Epithelial cell of proximal tubule (primary cell): ENCODE data around the gene PGBD5. TPM values are rescaled to one million over a fixed set of nuclear protein-coding genes. Genes with fewer than 3 reads are reported as not detected.

Source experiments
- DNase-seq: peaks from one replicate; pipeline ENCODE4 v3.0.0-alpha.2; 2011; ENCODE audit warnings: low read depth
- H3K4me3 ChIP-seq: 2 replicates; pipeline ENCODE4 v1.5.1; 2011; ENCODE audit warnings: low read depth, mild to moderate bottlenecking, low read length
- total RNA-seq: library from RNA; depleted of rRNA; stranded (reverse); fragments of >200 nt; gene quantifications from 2 replicates; pipeline ENCODE4 v1.2.3, GENCODE V29; 2015
- TF ChIP-seq, protein P1 (sequence below): conservative IDR thresholded peaks from 2 replicates; pipeline ENCODE4 v1.5.1; 2012; ENCODE audit warnings: low read depth, mild to moderate bottlenecking, low read length

The PGBD5 gene
- total RNA-seq, 1 donor from 2014 or later: 18.0 TPM

- H3K4me3 ChIP-seq: no peak overlapping the region
- TF ChIP-seq, protein P1, sequence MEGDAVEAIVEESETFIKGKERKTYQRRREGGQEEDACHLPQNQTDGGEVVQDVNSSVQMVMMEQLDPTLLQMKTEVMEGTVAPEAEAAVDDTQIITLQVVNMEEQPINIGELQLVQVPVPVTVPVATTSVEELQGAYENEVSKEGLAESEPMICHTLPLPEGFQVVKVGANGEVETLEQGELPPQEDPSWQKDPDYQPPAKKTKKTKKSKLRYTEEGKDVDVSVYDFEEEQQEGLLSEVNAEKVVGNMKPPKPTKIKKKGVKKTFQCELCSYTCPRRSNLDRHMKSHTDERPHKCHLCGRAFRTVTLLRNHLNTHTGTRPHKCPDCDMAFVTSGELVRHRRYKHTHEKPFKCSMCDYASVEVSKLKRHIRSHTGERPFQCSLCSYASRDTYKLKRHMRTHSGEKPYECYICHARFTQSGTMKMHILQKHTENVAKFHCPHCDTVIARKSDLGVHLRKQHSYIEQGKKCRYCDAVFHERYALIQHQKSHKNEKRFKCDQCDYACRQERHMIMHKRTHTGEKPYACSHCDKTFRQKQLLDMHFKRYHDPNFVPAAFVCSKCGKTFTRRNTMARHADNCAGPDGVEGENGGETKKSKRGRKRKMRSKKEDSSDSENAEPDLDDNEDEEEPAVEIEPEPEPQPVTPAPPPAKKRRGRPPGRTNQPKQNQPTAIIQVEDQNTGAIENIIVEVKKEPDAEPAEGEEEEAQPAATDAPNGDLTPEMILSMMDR: no peak
These were observed 124.3 kb downstream of the PGBD5 start for GRCh38 chr1:230301822-230302221.

GRCh38 chr1:230301322-230301721, 124.8 kb downstream of the PGBD5 start:
- TF ChIP-seq, protein P1: no peak
- no peak for DNase-seq
- H3K4me3 ChIP-seq: no peak overlapping the region

More at GRCh38 chr1:230301822-230302221, 124.3 kb downstream of the PGBD5 start:
- DNase-seq: no peak

DNA sequence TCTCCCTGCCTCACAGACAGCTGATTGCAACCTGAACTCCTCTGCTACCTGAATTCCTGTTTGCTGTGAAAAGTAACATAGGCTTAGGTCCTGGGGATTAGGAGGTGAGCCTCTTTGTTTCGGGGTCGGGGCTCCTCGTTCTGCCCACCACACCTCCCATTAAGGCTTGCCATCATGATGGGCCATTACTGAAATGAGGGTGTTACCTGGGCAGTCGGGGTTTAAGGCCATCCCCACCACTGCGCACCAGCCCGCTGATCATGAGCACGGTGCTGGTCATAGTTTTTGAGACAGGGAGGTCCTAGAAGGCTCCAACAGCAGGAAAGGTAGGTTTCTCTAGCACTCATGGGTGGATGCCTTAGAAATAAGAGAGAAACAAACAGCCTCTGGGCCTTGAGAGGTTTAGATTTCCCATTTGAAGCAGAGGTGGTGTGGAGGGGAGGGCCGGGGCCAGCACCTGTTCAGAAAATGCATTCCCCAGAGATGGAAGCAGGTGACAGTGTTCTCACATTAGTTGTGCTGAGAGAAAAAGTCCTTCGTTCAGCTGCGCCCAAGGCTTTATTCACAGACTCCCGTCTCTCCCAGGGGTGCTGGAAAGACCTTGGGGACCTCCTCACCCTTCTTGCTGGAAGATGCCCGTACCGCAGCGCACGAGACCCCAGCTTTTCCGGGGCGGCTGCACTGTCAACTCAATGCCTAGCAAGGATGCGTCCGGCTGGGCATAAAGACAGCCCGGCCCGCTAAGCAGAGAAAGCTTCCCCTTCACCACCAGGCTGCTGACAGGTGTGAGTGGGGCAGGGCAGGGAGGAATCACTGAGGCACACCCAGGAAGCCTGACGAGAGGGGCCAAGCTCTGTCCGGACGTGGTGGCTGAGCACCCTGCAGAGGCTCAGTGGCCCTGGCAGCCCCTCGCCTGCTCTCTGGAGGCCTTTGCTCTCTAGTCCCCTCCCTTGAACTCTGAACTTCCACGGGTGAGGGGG, 125.5 kb downstream of the PGBD5 start:
- TF ChIP-seq, protein P1: no peak
- no peak for DNase-seq
- no peak overlapping the region for H3K4me3 ChIP-seq

DNA sequence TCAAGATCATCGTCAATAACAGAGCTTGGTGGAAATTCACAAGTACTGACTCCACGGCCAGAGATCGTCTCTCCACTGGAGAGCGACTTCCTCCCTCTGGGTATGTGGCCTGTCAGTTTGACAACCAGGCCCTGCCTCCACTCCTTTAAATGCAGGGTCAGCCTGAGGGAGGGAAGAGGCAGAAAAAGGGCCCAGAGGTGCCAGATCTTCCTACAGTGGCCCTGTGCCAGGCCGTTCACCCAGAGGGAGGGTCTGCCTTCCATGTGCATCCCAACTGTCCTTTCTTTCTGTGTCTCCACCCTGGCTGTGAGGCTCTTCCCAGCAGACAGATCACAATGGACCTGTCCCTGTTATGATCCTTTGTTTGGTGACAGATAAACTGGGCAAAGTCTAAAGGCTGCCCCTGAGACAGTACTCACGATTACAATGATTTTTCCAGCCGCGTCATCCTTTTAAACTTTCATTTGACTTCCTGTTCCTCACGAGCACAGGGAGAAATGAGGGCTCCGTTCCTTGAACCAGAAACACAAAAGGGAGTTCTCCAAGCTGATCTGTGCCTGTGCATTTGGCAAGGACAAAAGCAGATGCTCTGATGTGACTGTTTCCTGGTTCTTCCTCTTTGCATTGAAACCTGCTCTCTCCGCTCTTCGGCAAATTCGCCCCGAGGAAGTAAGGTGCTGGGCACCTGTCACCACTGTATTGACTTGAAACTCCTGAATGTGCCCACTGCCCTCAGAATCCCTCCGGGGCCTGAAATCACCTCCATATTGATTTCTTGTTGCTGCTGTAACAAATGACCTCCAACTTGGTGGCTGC, 126.7 kb downstream of the PGBD5 start:
- TF ChIP-seq, protein P1: no peak
- H3K4me3 ChIP-seq: no peak overlapping the region
- no peak for DNase-seq

DNA sequence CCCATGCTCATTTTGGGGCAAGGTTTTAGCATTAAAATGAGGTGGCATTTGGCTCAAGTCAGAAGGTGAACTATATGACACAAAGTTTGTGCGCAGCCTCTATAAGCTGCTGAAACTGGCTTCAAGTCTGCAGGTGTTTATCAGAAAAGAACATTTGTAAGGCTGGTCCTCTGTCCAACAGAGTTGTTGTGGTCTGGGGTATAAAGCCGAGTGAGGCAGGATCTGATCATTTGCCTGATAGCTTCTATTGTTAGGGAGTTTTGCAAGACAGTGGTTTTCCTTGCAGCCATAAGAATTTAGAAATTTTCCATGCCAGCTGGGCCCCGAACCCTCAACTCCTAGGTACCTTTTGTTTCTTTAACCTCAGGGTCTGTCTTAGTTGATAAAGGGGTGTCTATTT, 130.8 kb downstream of the PGBD5 start:
- no peak for DNase-seq
- H3K4me3 ChIP-seq: no peak overlapping the region
- TF ChIP-seq, protein P1: no peak

GRCh38 chr1:230293390-230293700, 132.8 kb downstream of the PGBD5 start:
- no peak for DNase-seq
- TF ChIP-seq, protein P1: no peak
- no peak overlapping the region for H3K4me3 ChIP-seq
